NCI-H2029 treated with DMSO at 0.1 percent for 48 hours (cell line): ENCODE results near the gene ETFB.

Experiments used
- DNase-seq: peaks from one replicate; lab custom pipeline; 2025; lab: John Stamatoyannopoulos, UW

The ETFB gene

GRCh38 chr19:51327066-51328001, 38.9 kb downstream of the ETFB start:
- no peak for DNase-seq

DNA sequence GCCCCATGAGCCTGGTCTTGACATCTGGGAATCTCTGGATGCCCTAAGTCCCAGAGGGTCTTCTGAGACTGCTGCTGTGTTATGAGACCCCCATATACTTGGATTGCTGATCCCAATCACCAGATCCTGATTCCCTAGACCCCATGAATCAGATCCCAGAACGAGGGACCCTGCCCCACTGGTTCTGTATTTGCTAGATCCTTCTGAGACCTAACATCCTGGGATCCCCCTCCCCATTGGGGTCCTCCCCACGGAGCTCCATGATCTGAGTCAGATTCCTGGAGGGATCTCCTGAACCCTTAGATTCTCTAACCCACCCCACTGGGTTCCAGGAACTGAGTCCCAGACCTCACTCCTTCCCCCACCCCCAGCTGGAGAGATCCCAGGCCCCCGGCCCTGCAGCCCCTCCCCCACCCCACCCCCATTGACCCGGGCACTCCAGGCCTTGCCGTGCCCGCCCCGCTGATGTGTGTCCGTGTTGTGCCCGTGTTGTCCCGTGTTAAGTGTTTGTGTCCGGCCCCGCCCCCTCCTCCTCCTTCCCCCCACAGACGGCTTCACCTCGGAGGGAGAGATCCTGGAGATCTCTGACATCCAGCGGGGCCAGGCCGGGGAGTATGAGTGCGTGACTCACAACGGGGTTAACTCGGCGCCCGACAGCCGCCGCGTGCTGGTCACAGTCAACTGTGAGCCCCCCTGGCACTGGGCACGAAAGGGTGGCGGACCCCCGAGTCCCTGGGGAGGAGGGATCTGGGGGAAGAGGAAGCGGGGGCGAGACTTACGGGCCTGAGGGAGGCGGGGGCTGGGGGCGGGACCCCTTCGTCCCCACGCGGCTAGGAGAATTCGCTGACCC, 39.7 kb downstream of the ETFB start:
- DNase-seq, result no peak

GRCh38 chr19:51325161-51325976, 40.8 kb downstream of the ETFB start:
- no peak for DNase-seq

DNA sequence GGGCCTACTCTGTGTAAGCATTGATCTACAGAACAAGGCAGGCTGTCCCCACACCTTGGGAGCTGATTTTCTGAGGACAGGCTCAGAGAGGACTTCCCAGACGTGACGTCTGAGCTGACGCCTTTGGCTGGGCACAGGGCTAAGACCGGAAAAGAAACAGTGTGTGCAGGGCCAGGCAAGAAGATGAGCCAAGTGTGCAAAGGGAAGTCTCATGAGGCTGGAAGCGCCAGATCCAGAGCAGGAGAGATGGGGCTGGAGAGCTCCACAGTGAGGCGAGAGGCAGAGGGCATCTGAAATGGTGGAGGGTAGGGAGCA, 42.1 kb downstream of the ETFB start:
- DNase-seq, result no peak

DNA sequence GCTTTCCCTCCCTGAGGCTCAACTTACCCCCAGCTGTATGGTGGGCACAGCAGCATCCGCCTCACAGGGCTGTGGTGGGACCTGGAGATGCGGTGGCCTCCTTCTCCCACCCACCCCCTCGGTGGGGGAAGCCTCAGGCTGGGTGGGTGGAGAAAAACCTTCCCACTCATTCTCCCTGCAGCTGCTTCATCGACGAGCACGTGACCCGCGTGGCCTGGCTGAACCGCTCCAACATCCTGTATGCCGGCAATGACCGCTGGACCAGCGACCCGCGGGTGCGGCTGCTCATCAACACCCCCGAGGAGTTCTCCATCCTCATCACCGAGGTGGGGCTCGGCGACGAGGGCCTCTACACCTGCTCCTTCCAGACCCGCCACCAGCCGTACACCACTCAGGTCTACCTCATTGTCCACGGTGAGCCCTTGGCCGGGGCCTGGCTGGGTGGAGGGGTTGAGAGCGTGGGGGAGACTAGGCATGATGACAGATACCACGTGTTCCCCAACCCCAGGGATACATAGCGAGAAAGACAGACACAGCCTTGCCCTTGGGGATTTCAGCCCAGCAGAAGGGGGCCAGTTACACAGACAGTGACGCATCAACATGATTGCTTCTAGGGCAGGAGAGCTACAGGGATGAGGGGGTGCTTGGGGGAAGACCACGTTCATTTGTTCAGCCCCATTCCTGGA, 42.6 kb downstream of the ETFB start:
- no peak for DNase-seq

DNA sequence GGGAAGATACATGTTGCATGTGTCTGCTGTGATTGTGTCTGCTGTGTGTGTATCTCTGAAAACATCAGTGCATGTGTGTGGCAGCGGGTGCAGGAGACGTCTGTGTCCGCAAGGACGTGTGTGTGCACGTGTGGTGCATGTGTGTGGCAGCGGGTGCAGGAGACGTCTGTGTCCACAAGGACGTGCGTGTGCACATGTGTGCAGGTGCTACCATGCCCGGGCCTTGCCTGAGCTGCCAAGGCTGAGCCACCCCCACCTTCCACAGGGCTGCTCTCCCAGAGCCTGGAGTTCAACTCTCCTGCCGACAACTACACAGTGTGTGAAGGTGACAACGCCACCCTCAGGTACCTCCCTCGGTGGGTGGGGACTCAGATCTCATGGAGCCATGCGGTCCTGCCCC, 44.4 kb downstream of the ETFB start:
- no peak for DNase-seq

DNA sequence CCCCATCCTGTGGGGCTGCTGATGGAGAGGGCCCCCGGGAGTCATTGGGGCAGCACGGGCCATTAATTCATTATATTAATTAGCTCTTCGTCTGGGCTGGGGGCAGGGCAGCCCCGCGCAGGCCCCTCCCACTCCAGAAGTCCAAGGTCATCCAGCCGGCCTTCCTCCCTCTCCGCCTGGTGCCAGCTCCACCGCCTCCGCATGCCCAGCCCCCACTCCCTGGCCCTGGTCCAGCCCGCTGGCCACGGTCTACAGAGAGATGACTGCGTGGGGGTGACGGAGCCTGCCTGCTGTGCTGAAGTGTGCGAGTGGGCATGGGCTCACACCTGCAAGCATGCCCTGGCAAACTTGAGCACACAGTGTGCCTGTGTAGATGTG, 45.9 kb downstream of the ETFB start:
- DNase-seq, result no peak

DNA sequence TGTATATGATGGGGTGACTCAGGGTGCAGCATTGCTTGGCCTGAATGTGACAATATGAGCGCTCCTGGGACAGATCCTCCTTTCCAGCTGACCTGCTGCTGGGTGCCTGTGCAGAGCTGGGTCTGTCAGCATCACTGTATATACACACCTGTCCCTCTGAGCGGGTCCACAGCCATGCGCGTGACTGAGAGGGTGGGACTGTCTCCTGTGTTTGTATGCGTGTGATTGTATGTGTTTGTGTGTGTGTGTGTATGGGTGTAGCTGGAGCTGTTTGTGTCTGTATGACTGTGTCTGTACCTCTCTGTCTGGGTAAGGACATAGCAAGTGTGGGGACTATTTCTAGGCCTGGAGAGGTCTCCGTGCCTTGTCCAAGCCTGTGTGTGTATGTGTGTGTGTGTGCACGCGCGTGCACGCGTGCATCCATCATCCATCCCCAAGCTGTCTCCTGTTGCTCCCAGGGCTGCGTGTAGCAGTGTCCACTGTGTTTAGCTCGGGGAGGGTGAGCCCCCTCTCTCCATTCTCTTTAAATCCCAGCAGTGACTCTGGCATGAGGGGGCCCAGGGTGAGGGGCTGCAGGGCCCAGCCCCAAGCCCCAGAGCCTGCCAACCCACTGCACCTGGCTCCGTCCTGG, 46.4 kb downstream of the ETFB start:
- no peak for DNase-seq

- no peak for DNase-seq
Observed at GRCh38 chr19:51318687-51319648, 47.2 kb downstream of the ETFB start.

DNA sequence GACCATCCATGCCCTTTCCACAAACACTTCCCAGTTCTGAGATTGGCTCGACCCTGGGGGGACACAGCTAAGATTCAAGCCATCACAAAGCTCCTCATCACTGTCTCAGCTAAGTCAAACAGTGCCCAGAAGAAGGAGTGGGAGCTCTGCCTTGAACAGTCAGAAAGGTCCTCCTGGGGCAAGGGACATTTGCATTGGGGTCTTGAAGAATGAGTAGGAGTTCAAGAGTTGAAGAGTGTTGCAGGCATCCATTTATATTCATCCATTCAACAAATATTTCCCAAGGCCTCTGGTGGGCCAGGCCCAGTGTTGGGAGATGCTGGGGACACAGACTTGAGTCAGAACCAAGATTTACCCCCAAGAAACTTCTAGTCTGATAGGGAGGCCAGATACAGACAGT, 48.2 kb downstream of the ETFB start:
- DNase-seq, result no peak

GRCh38 chr19:51317376-51317775, 48.8 kb downstream of the ETFB start:
- no peak for DNase-seq

GRCh38 chr19:51316688-51317087, 49.5 kb downstream of the ETFB start:
- no peak for DNase-seq

DNA sequence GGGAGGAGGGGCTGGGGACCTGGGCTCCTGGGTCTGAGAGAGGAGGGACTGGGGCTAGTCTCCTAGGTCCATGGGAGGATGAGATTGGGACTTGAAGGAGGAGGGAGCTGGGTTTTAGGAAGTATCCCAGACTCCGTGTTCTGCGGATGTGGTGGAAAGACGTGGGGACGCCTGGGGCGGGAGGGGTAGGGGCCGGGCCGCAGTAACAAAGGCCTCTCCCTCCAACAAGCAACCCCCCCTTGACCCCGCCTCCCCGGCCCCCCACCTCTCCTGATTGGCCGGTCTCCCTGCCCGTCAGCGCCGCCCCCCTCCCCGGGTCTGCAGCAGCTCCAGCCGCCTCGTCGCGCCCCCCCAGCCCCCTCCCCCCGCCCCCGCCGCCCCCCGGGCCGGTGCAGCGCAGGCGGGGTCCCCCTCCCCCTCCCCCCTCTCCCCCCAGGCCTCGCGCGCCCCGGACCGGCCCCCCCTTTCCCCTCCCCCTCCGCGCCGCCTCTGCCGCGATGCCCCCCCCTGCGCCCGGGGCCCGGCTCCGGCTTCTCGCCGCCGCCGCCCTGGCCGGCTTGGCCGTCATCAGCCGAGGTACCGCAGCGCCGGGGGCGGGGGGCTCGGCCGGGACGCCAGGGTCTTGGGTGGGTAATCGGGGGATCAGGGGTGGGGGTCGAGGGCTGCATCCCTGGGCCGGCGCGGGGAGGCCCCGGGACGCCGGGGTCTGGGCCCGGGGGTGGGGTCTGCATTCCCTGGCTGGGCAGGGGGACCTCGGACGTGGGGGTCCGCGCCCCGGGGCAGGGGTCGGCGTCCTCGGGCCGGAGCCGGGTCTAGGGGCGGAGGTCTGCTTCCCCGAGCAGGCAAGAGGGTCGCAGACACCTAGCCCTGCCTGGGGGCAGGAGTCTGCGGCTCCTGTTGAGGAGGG, 54.6 kb downstream of the ETFB start, which contains the start of gene IGLON5:
Gene IGLON5, plus strand, starts transcription at position 294 of the 907 bp plus-strand sequence. Its CDS starts 204 bp downstream, at position 498.
- no peak for DNase-seq

DNA sequence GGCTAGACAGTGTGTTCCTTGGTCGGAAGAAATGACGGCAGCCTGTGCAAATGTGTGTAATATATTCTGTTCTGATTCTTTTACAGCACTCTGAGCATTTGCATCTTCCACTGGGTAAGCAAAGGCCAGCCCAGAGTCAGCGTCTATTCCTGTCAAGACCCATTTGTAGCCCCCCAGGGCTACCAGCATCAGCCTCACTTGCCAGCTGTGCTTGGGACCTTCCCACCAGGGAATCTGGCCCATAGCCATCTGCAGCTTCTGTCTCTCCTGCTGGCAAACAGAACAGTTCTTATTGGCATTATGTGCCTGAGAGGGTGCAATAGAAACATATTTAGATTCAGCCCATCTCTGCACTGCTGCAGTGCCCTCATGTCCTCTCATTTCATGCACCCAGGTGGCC, 60.7 kb downstream of the ETFB start:
- no peak for DNase-seq

GRCh38 chr19:51301266-51301665, 64.9 kb downstream of the ETFB start:
- DNase-seq, result no peak

- no peak for DNase-seq
Observed at GRCh38 chr19:51297406-51297805, 68.8 kb downstream of the ETFB start.

DNA sequence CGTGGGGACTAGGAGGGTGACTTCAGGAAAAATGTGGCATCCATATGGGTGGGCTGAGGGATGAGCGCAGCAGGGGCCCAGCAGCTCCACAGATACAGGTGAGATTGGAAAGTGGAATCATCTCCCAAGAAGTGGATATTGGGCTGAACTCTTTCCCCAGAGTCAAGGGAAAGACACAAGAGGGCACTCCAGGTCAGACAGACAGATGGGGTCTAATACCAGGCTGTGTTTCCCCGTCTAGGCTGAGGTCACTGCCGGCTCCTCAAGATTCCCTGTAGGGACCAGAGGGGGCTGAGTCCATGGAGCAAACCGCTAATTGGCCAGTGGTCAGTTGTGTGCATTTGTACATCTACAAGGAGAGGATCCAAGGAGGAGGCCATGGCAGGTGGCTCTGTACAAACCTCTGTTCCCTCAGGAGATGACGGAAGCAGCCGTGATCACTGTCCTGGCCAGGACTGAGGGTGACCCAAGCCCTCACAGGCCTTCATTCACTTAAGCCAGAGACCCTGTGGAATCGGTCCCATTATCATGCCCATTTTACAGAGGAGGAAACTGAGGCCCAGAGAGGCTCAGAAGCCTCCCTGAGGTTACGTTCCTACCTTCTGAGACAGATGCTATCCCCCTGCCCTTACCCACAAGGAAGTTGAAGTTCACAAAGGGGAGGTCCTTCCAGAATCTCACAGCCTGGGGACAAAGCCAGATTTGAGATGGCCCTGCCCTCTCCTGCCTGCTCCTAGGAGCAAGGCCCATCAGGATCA, 69.7 kb downstream of the ETFB start:
- DNase-seq, result no peak
